Ascending aorta (tissue), 2 donors: ENCODE results near the gene JAKMIP1. TPM values are rescaled to one million over a fixed set of nuclear protein-coding genes. Genes with fewer than 3 reads are reported as not detected.

Experiments used
- DNase-seq, 2 donors: peaks; one replicate each; pipeline ENCODE4 v3.0.0-alpha.2; 2019; ENCODE audit warnings: low spot score in 2 of 2
- H3K27ac ChIP-seq, 2 donors: fragments of 200-600 bp; sonication (generic); one replicate each; pipeline ENCODE4 v1.5.1; 2016 to 2017; ENCODE audit warnings: mild to moderate bottlenecking in 1 of 2
- H3K27me3 ChIP-seq: fragments of 200-600 bp; sonication (generic); one replicate; pipeline ENCODE4 v1.5.1; 2017
- H3K36me3 ChIP-seq, 2 donors: fragments of 200-600 bp; sonication (generic); one replicate each; pipeline ENCODE4 v1.5.1; 2016
- H3K4me1 ChIP-seq, 2 donors: fragments of 200-600 bp; sonication (generic); one replicate each; pipeline ENCODE4 v1.5.1; 2016 to 2017; ENCODE audit warnings: mild to moderate bottlenecking in 1 of 2
- H3K4me3 ChIP-seq, 2 donors: fragments of 200-600 bp; sonication (generic); one replicate each; pipeline ENCODE4 v1.5.1; 2016 to 2017; ENCODE audit warnings: mild to moderate bottlenecking in 1 of 2
- H3K9me3 ChIP-seq, 2 donors: fragments of 200-600 bp; sonication (generic); one replicate each; pipeline ENCODE4 v1.5.1; 2016
- CTCF ChIP-seq, 3 experiments: fragments of 200-600 bp in 2 of 3; fragments of 450-650 bp in 1 of 3; sonication (generic) in 2 of 3; IDR thresholded peaks; one replicate each; pipeline ENCODE4 v1.5.1; 2016 to 2019; ENCODE audit warnings: antibody characterized with exemption in 3 of 3, mild to moderate bottlenecking in 1 of 3, moderate library complexity in 1 of 3
- intact Hi-C: fragments of 100-400 bp; cut with DNase I; formaldehyde crosslinking; loops from one replicate; pipeline ENCODE4 v1.15.1; 2023
- total RNA-seq: library from RNA; depleted of rRNA; stranded (reverse); fragments of >200 nt; gene quantifications from one replicate; pipeline ENCODE4 v1.1.0, GENCODE V29; 2016

Gene JAKMIP1
- total RNA-seq, 1 donor from 2014 or later: not detected

DNA sequence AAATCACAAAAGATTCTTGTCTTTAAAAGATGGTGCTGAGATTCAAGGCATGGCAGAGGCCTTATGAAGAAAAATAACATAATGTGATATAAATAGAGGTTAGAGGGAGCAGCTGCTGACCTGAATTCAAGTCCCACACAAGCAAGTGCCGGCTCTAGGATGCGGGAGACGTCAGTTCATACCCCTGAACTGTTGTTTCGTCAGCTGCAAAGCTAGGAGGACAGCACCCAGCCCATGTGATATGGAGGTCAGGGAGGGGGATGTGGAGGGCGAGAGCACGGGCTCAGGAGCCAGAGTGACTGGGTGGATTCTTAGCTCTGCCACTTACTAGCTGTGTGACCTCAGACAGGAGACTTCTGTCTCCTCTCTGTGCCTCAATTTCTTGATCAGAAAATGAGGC lies 77.9 kb downstream of the JAKMIP1 start:
- TF ChIP-seq CTCF (IDR thresholded peaks at IDR 0.05): no peak
- Histone ChIP-seq H3K4me1 (no peaks in the 10 kb centered on the region), H3K27ac (no peak overlapping the region), H3K36me3 (no peaks in the 10 kb centered on the region), H3K4me3 (no peak overlapping the region), H3K27me3 (no peaks in the 10 kb centered on the region), H3K9me3 (no peaks in the 10 kb centered on the region)
- no peak for DNase-seq
- intact Hi-C loops: no loop called here

DNA sequence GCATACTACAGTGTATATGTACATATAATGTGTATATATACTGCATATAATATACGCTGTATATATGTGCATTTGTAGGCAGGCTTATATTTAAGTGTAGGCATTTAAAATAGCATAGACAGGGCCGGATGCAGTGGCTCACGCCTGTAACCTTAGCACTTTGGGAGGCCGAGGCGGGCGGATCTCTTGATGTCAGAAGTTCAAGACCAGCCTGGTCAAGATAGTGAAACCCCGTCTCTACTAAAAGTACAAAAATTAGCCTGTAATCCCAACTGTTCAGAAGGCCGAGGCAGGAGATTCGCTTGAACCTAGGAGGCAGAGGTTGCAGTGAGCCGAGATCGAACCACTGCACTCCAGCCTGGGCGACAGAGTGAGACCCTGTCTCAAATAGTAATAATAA lies 78.4 kb downstream of the JAKMIP1 start:
- no peak for DNase-seq
- Histone ChIP-seq H3K27me3 (no peaks in the 10 kb centered on the region), H3K27ac (no peak overlapping the region), H3K9me3 (no peaks in the 10 kb centered on the region), H3K4me3 (no peak overlapping the region), H3K36me3 (no peaks in the 10 kb centered on the region), H3K4me1 (no peaks in the 10 kb centered on the region)
- TF ChIP-seq CTCF (IDR thresholded peaks at IDR 0.05): no peak
- intact Hi-C loops: no loop called here

DNA sequence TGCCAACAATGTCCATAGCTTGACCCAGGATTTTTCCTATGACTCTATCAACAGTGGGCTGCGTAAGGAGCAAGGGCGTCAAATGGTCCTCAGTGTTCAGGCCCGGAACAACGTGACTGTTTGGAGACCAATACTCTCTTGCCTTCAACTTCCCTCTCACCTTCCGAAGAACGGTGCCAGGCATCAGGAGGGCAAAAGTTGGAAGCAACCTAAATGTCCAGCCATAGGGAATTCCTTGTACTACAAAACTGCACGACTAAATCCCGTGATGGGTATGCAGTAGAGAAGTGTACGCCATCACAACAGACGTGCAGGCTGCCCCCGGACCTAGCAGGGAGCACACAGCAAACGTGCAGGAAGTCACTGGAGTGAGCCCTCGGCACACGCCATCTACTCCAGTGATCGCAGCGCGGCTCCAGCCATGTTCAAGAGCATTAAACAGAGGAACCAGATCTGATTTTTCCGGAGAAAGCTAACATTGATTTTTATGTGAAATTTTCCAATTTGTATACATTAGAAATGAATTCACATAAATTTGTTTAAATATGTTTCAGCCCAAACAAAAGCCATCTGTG lies 79.0 kb downstream of the JAKMIP1 start:
- no peaks in the 10 kb centered on the region for H3K9me3 ChIP-seq
- H3K4me1 ChIP-seq: no peaks in the 10 kb centered on the region
- TF ChIP-seq CTCF (IDR thresholded peaks at IDR 0.05): no peak
- H3K27ac ChIP-seq: no peak overlapping the region
- no peak overlapping the region for H3K4me3 ChIP-seq
- H3K27me3 ChIP-seq: no peaks in the 10 kb centered on the region
- no peaks in the 10 kb centered on the region for H3K36me3 ChIP-seq
- DNase-seq: no peak
- intact Hi-C loops: no loop called here

GRCh38 chr4:6120361-6120760 lies 80.0 kb downstream of the JAKMIP1 start:
- H3K4me3 ChIP-seq: no peak overlapping the region
- intact Hi-C loops: no loop called here
- no peak for TF ChIP-seq CTCF (IDR thresholded peaks at IDR 0.05)
- H3K36me3 ChIP-seq: no peaks in the 10 kb centered on the region
- no peaks in the 10 kb centered on the region for H3K9me3 ChIP-seq
- no peaks in the 10 kb centered on the region for H3K27me3 ChIP-seq
- H3K4me1 ChIP-seq: no peaks in the 10 kb centered on the region
- no peak for DNase-seq
- H3K27ac ChIP-seq: no peak overlapping the region

DNA sequence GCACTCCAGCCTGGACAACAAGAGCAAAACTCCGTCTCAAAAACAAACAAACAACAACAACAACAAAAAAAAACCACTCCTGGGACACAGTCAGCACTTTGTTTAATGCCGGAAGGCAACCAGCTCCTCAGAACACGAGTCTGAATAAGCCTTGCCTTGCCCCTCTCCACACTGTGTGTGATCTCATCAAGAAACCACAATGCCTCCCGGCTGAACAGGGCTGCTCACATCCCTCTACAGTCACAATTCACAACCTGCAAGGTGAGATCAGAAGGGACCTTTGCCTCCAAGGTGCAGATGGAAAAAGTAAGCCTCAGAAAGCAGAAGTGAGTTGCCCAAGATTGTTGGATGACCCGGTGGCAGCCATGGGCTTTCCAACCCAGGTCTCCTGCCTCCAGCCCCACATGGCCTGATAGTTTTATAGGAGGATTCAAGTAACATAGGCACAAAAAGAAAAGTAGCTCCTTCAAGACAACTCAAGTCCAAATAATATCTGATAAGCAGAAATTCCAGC lies 80.8 kb downstream of the JAKMIP1 start:
- Histone ChIP-seq H3K9me3 (no peaks in the 10 kb centered on the region), H3K4me1 (no peaks in the 10 kb centered on the region), H3K4me3 (no peak overlapping the region), H3K27me3 (no peaks in the 10 kb centered on the region), H3K36me3 (no peaks in the 10 kb centered on the region), H3K27ac (no peak overlapping the region)
- no peak for DNase-seq
- intact Hi-C loops: no loop called here
- no peak for TF ChIP-seq CTCF (IDR thresholded peaks at IDR 0.05)

DNA sequence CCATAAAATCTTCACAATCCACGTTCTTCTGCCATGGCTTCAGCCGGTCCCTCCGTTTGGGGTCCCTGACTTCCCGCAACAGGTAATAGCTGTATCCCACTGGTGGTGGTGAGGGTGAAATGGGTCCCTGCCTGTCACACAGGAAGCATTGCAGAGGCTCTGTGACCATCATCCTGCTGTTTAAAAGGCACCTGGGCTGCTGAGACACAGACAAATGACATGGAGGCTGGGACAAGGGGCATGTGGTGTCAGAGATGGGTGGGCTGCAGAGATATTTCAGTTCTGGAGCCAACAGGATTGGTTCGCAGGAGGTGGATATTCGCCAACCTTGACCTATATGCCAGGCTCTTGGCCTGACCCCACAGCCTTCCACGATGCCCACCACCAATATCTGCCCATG lies 82.1 kb downstream of the JAKMIP1 start:
- Histone ChIP-seq H3K4me3 (no peak overlapping the region), H3K27ac (no peak overlapping the region), H3K27me3 (no peaks in the 10 kb centered on the region), H3K36me3 (no peaks in the 10 kb centered on the region), H3K4me1 (no peaks in the 10 kb centered on the region), H3K9me3 (no peaks in the 10 kb centered on the region)
- DNase-seq: no peak
- TF ChIP-seq CTCF (IDR thresholded peaks at IDR 0.05): no peak
- intact Hi-C loops: no loop called here
